ENCODE data around the gene AGO1. TPM values are rescaled to one million over a fixed set of nuclear protein-coding genes. Genes with fewer than 3 reads are reported as not detected.
"Not testable (repeated sequence)": the region's sequence is repeated elsewhere in the genome, so short reads cannot be mapped to it uniquely, and the experiment has no call there.

The AGO1 gene
- total RNA-seq, 1 experiment from 2014 or later, result 64.6 TPM

DNA sequence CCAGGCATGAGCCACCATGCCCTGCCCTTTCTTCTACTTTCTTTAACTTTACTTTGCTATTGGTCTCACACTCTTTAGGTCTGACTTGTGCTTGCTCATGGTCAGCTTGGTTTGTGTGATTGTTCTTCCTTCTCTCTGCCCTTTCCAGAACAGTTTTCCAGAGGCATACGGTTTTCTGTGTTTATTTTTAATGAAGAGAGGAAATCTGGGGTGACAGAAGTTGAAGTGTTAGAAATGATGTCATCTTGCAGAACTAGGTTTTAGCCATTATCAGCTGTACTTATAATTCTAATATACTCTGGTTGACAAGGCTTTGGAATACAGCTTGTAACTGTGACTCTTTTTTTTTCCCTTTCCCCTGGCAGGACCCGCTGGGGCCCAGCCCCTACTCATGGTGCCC is 62.3 kb downstream of the AGO1 start:
- H3K36me3 ChIP-seq (replicated peaks; ENCODE audit: control insufficient read depth, insufficient read depth, low read length), result no peaks in the 10 kb centered on the region
- H3K4me3 ChIP-seq (ENCODE audit: insufficient read depth, low read depth, low read length), result no peak overlapping the region
- DNase-seq, result no peak
- no peaks in the 10 kb centered on the region for H3K27me3 ChIP-seq (ENCODE audit: control insufficient read depth, insufficient read depth, low read length)

DNA sequence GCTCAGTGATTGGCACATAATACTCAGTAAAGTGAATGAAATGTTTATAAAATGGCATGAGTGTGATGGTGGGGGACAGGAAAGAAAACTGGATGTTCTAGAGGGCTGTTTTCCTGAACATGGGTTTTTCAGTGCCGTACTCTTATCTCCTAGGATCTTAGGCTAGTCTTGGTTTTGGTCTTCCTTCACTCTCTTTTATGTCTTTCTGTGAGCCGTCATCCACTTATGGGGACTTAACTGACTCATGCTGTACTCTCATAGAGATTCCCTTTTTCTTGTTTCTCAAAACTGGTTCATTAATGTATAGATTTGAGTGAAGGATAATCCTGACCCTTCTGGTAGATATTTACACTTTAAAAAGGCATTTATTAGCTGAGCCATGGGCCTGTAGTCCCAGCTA is 64.5 kb downstream of the AGO1 start:
- no peaks in the 10 kb centered on the region for H3K27me3 ChIP-seq (ENCODE audit: control insufficient read depth, insufficient read depth, low read length)
- DNase-seq, result no peak

DNA sequence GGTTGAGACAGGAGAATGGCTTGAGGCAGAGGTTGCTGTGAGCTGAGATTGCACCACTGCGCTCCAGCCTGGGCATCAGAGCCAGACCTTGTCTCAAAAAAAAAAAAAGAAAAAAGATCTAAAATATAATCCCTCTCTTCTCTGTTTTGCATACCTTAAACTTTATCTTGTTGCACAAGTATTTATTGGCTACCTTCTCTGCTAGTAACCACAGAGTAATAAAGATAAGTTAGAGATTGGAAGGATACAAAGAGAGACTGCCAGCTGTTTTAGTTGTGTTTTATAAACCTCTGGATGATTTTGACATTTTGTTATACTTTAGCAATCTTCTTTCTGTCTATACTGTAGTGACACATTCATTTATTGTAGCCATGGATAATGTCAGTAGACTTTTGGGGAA is 75.5 kb downstream of the AGO1 start:
- no peak for DNase-seq
- Histone ChIP-seq H3K36me3 (replicated peaks; ENCODE audit: control insufficient read depth, insufficient read depth, low read length) (no peaks in the 10 kb centered on the region), H3K27me3 (ENCODE audit: control insufficient read depth, insufficient read depth, low read length) (no peaks in the 10 kb centered on the region), H3K4me3 (ENCODE audit: insufficient read depth, low read depth, low read length) (no peak overlapping the region)

More for the DNA sequence above, 64.5 kb downstream of the AGO1 start:
- Histone ChIP-seq H3K4me3 (ENCODE audit: insufficient read depth, low read depth, low read length) (no peak overlapping the region), H3K36me3 (replicated peaks; ENCODE audit: control insufficient read depth, insufficient read depth, low read length) (no peaks in the 10 kb centered on the region)

DNA sequence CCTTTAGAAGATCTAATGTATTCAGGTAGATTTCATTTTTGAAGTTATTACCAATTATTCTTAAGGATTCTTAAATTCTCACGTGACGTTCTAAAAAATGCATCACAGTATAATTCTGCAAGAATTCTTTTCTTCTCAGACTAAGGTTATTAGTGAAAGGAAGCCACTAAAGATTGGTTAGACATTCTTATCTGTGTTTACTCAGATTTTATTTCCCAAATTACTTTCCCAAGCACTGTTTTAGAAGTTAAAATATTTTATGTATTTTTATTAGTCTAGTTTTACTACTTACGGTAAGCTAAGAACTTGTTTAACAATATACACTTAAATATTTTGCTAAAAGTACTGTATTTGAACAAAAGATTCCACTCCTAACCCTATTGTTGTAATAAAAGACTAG is 76.3 kb downstream of the AGO1 start:
- Histone ChIP-seq H3K4me3 (ENCODE audit: insufficient read depth, low read depth, low read length) (no peak overlapping the region), H3K27me3 (ENCODE audit: control insufficient read depth, insufficient read depth, low read length) (no peaks in the 10 kb centered on the region), H3K36me3 (replicated peaks; ENCODE audit: control insufficient read depth, insufficient read depth, low read length) (no peaks in the 10 kb centered on the region)
- no peak for DNase-seq

DNA sequence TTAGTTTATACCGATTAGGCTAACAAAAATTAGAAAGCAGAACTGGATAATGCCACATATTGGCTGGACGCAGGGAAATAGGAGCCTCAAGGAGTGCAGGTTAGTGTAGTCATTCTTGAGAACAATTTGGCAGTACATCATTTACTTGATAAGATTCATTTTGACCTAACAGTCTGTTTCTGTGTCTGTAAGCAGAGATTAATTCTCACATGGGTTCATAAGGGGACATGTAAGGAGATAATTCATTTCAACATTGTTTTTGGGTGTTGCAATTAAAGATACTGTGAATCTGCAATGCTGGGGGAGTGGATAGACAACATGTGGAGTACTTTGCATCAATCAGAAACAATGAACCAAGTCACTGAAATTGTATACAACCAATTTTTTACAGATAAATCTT is 79.9 kb downstream of the AGO1 start:
- no peaks in the 10 kb centered on the region for H3K27me3 ChIP-seq (ENCODE audit: control insufficient read depth, insufficient read depth, low read length)
- no peak for DNase-seq
- no peak overlapping the region for H3K4me3 ChIP-seq (ENCODE audit: insufficient read depth, low read depth, low read length)
- no peaks in the 10 kb centered on the region for H3K36me3 ChIP-seq (replicated peaks; ENCODE audit: control insufficient read depth, insufficient read depth, low read length)

DNA sequence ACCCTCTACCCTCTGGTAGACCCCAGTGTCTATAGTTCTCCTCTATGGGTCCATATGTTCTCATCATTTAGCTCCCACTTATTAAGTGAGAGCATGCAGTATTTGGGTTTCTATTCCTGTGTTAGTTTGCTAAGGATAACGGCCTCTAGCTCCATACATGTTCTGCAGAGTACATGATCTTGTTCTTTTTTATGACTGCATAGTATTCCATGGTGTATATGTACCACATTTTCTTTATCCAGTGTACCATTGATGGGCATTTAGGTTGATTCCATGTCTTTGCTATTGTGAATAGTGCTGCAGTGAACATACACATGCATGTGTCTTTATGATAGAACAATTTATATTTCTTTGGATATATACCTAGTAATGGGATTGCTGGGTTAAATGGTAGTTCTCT is 81.3 kb downstream of the AGO1 start:
- not testable (repeated sequence) for H3K36me3 ChIP-seq (replicated peaks; ENCODE audit: control insufficient read depth, insufficient read depth, low read length); DNase-seq; H3K27me3 ChIP-seq (ENCODE audit: control insufficient read depth, insufficient read depth, low read length); H3K4me3 ChIP-seq (ENCODE audit: insufficient read depth, low read depth, low read length)

DNA sequence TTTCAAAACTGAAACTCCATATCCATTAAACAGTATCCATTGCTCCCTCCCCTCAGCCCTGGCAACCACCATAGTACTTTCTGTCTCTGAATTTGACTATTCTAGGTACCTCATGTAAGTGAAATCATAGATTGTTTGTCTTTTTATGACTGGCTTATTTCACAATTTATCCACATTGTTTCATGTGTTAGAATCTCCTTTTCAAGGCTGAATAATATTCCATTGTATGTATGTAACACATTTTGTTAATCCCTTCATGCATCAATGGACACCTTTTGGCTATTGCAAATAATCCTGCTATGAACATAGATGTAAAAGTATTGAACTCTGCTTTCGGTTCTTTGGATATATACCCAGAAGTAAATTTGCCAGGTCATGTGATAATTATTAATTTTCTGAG is 85.4 kb downstream of the AGO1 start:
- Histone ChIP-seq H3K27me3 (ENCODE audit: control insufficient read depth, insufficient read depth, low read length) (no peaks in the 10 kb centered on the region), H3K4me3 (ENCODE audit: insufficient read depth, low read depth, low read length) (no peak overlapping the region), H3K36me3 (replicated peaks; ENCODE audit: control insufficient read depth, insufficient read depth, low read length) (no peaks in the 10 kb centered on the region; the same call in 1 of the 2 replicates)
- no peak for DNase-seq

DNA sequence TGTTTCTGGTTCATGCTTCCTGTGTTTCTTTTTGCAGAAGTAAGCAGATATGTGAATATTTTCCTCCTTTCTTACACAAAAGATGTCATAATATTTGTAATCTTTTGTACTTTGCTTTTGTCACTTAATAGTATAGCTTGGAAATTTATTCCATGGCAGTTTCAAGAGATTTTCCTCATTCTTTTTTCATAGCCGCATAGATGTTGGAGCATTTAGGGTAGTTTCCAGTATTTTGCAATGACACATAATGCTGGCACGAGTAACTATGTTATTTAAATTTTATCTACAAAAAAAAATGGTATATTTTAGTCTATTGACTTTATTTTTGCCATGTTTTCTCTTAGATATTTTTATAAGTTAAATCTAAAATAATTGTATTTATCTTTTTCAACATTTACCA is 88.6 kb downstream of the AGO1 start:
- no peak overlapping the region for H3K4me3 ChIP-seq (ENCODE audit: insufficient read depth, low read depth, low read length)
- no peak for DNase-seq
- H3K27me3 ChIP-seq (ENCODE audit: control insufficient read depth, insufficient read depth, low read length), result no peaks in the 10 kb centered on the region
- no peaks in the 10 kb centered on the region; the same call in 1 of the 2 replicates for H3K36me3 ChIP-seq (replicated peaks; ENCODE audit: control insufficient read depth, insufficient read depth, low read length)

DNA sequence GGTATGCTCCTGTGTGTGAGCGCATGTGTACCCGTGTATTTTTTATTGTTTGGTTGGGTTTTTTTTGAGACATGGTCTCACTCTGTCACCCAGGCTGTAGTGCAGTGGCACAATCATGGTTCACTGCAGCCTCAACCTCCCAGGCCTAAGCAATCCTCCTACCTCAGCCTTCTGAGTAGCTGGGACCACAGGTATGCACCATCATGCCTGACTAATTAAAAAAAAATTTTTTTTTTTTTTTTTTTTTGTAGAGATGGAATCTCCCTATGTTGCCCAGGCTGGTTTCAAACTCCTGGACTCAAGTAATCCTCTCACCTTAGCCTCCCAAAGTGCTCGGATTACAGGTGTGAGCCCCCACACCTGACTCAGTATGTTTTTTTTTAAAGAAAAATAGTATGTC is 89.6 kb downstream of the AGO1 start:
- H3K4me3 ChIP-seq (ENCODE audit: insufficient read depth, low read depth, low read length); DNase-seq; H3K36me3 ChIP-seq (replicated peaks; ENCODE audit: control insufficient read depth, insufficient read depth, low read length); H3K27me3 ChIP-seq (ENCODE audit: control insufficient read depth, insufficient read depth, low read length): not testable (repeated sequence)

DNA sequence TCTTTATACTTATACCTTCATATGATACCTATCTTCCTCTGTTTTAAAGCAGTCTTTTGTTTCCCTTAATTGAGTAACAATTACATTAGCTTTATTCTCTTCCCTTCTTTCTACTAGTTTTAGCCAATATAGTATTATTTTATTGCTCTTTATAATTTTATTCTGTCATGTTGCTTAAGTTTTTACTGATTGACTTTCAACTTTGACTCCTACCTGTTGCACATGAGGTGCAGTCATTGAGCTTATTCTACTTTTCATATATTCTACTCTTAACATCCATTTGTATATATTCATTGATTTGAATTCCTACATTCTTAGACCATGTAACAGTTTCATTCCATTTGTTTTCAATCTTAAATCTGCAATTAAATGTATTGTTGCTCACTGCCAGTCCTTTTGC is 97.1 kb downstream of the AGO1 start:
- Histone ChIP-seq H3K27me3 (ENCODE audit: control insufficient read depth, insufficient read depth, low read length) (no peaks in the 10 kb centered on the region), H3K4me3 (ENCODE audit: insufficient read depth, low read depth, low read length) (no peak overlapping the region), H3K36me3 (replicated peaks; ENCODE audit: control insufficient read depth, insufficient read depth, low read length) (no peaks in the 10 kb centered on the region; the same call in 1 of the 2 replicates)
- DNase-seq, result no peak

Other genes with a start within 250 kb of the AGO1 start
- 48.4 and 50.6 TPM in 2 replicates for gene PSMB2, start 241.7 kb upstream of the AGO1 start, total RNA-seq (2014; rRNA removed; shearing (Covaris generic))
- gene C1orf216, start 164.3 kb upstream of the AGO1 start, total RNA-seq (2014; rRNA removed; shearing (Covaris generic)), result 11.9 and 13.5 TPM in 2 replicates
- gene CLSPN, start 113.2 kb upstream of the AGO1 start, total RNA-seq (2014; rRNA removed; shearing (Covaris generic)), result 39.6 and 53.4 TPM in 2 replicates
- 8.3 and 23.4 TPM in 2 replicates for gene AGO4, start 75.2 kb upstream of the AGO1 start, total RNA-seq (2014; rRNA removed; shearing (Covaris generic))
- 28.5 and 35.3 TPM in 2 replicates for gene AGO3, start 47.9 kb downstream of the AGO1 start, total RNA-seq (2014; rRNA removed; shearing (Covaris generic))
- gene TEKT2, start 200.9 kb downstream of the AGO1 start, total RNA-seq (2014; rRNA removed; shearing (Covaris generic)), result 1.0 and 1.2 TPM in 2 replicates
- 112 and 116 TPM in 2 replicates for gene ADPRS, start 205.7 kb downstream of the AGO1 start, total RNA-seq (2014; rRNA removed; shearing (Covaris generic))
- 1.6 TPM in 2 replicates for gene COL8A2, start 242.0 kb downstream of the AGO1 start, total RNA-seq (2014; rRNA removed; shearing (Covaris generic))